ENCODE data around the gene MDH1B.

Gene MDH1B

DNA sequence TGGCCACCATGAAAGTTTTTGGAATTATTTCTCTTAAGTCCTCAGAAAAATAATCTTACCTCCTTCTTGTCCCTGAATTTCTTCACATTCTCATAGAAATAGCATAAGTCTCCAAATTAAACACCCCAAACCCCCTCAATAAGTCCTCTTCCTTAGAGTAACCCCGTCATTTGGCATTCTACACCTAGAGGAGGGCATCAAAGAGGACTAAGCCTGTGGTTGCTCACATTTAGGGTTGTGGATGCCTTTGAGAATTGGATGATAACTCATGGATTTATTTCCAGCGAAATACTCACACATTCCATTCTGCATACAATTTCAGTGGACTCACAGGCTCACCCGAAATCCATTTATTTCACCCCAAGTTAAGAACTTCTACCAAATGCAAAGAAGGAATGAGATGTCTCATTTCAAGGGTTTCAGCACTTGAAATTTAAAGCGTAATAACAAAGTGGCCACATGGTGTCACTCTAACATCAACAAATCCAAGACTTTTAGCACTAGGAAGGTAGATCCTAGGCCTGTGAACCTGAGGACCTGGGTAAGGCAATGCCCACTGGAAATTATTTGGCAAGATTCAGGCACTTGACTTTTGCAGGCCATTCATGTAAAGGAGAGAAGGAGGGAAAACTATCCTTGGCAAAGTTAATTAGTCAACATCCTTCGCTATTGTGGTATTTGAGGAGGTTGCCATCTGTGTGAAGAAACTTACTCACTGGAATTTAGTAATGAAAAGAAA, 71.6 kb downstream of the MDH1B start:
- DNase-seq (ENCODE audit: low read depth in 2 of 2), result no peak

DNA sequence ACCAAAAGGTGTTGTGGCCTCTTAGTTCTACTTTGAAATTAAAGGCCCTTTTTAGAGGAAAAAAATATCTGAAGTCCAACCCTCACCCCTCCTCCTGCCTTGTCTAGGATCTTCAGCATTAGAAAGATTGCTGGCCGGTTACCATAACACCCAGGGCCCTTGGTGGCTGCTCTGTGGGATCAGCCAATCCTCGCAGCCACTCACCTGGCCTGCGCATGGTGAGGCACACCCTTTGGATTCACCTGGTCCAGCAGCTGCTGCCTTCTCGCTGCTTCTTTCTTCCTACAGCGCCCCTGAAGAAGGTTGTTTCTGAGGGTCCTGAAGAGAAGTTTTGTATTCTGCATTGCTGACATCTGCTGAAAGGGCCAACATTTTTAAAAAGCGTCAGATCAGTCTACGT, 72.2 kb downstream of the MDH1B start:
- no peak for DNase-seq (ENCODE audit: low read depth in 2 of 2)

DNA sequence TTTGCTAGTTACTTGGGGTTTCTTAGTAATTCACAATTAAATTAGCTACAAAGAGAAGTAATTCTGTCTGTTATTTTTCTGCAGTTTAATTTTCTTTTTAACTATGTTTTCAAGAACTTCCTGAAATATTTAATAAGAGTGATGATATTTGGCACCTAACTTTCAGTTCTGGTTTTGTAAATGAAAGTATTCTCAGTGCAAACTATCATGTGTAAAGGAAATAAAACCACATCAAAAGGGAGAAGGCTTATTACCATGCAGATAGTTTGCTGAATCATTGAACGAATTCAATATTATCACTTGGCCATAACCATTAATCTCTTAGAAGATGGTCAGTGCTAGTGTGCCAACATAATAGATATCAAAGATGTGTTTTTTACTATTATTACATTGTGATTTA, 76.1 kb downstream of the MDH1B start:
- DNase-seq (ENCODE audit: low read depth in 2 of 2), result no peak

DNA sequence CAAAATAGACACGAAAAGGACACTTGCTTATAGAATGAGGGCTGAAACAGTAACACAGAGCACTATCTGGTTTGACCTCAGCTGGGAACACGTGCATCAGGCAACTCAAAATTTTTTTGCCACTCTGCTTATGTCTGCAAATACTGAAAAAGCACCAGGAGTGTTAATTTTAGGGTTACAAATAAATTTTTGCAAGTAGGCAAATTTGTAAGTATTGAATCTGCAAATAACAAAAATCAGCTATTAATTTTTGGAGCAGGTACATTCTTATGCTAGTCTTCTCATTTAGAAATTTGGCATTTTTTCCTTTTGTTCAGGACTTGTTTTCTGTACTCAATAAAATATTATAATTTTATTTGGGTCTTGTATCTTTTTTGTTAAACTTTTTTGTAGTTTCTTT, 76.7 kb downstream of the MDH1B start:
- no peak for DNase-seq (ENCODE audit: low read depth in 2 of 2)
